CD4-positive, alpha-beta memory T cell (primary cell): ENCODE results near the gene MXD1. TPM values are rescaled to one million over a fixed set of nuclear protein-coding genes. Genes with fewer than 3 reads are reported as not detected.

Source experiments
- CTCF ChIA-PET: fragments of 350-600 bp; sonication (Branson Sonifier 250); formaldehyde crosslinking; loops from one replicate; lab custom pipeline; 2021; ENCODE audit warnings: inconsistent platforms; ENCODE audit not compliant: partially characterized antibody; lab: Charles Lee
- POLR2A ChIA-PET: fragments of 350-600 bp; sonication (Branson Sonifier 250); formaldehyde crosslinking; loops from one replicate; lab custom pipeline; 2021; ENCODE audit not compliant: partially characterized antibody; lab: Charles Lee
- DNase-seq, 5 donors: peaks; one replicate each; pipeline versions ENCODE4 v3.0.0 to v3.0.0-alpha.2; 2020 to 2022; ENCODE audit warnings: mixed read lengths in 1 of 5
- H3K27ac ChIP-seq: one replicate; pipeline ENCODE4 v1.7.0; 2013; ENCODE audit warnings: low read depth, low read length
- H3K27me3 ChIP-seq: 2 replicates; pipeline ENCODE4 v1.7.0; 2013; ENCODE audit warnings: mild to moderate bottlenecking, low read length, moderate library complexity; ENCODE audit not compliant: insufficient read depth
- H3K36me3 ChIP-seq: 2 replicates; pipeline ENCODE4 v1.7.0; 2013; ENCODE audit warnings: mild to moderate bottlenecking, low read length, moderate library complexity; ENCODE audit not compliant: insufficient read depth
- H3K4me1 ChIP-seq: 2 replicates; pipeline ENCODE4 v1.7.0; 2013; ENCODE audit warnings: mild to moderate bottlenecking, low read length, moderate library complexity; ENCODE audit not compliant: insufficient read depth
- H3K4me3 ChIP-seq, 2 donors: one replicate each; pipeline ENCODE4 v1.7.0; 2013; ENCODE audit warnings: low read length in 2 of 2, mild to moderate bottlenecking in 1 of 2
- H3K9me3 ChIP-seq, 2 donors: one replicate each; pipeline ENCODE4 v1.7.0; 2013; ENCODE audit warnings: low read length in 2 of 2, control low read depth in 1 of 2; ENCODE audit not compliant: control insufficient read depth in 1 of 2
- H3K27ac Mint-ChIP-seq, 7 donors: one replicate each; pipeline ENCODE4 v1.8.0; 2020 to 2021; ENCODE audit warnings: mixed read lengths in 7 of 7, mild to moderate bottlenecking in 6 of 7, inconsistent platforms in 3 of 7, moderate library complexity in 3 of 7
- H3K27me3 Mint-ChIP-seq, 2 donors: one replicate each; pipeline ENCODE4 v1.8.0; 2020 to 2021; ENCODE audit warnings: mixed read lengths in 2 of 2
- H3K36me3 Mint-ChIP-seq, 2 donors: one replicate each; pipeline ENCODE4 v1.8.0; 2020 to 2021; ENCODE audit warnings: mixed read lengths in 2 of 2, inconsistent platforms in 1 of 2, mild to moderate bottlenecking in 1 of 2
- H3K4me1 Mint-ChIP-seq, 4 donors: one replicate each; pipeline ENCODE4 v1.8.0; 2020 to 2021; ENCODE audit warnings: mixed read lengths in 4 of 4, mild to moderate bottlenecking in 1 of 4
- H3K4me3 Mint-ChIP-seq, 8 donors: one replicate each; pipeline ENCODE4 v1.8.0; 2020 to 2021; ENCODE audit warnings: mixed read lengths in 8 of 8, mild to moderate bottlenecking in 7 of 8, moderate library complexity in 6 of 8, inconsistent platforms in 3 of 8
- H3K9me3 Mint-ChIP-seq, 8 donors: one replicate each; pipeline ENCODE4 v1.8.0; 2020 to 2021; ENCODE audit warnings: mixed read lengths in 8 of 8, mild to moderate bottlenecking in 5 of 8, inconsistent platforms in 3 of 8, moderate library complexity in 1 of 8
- intact Hi-C: fragments of 100-400 bp; cut with micrococcal nuclease; formaldehyde crosslinking; loops from one replicate; pipeline ENCODE4 v1.15.1; 2023
- polyA plus RNA-seq, 2 donors: library from polyadenylated mRNA; unstranded; fragments of 300-500 nt; fragmentation: Illumina TruSeq; gene quantifications; one replicate each; pipeline ENCODE4 v1.2.3, GENCODE V29; 2021
- total RNA-seq, 2 experiments: library from RNA; stranded (reverse); gene quantifications; one replicate each; pipeline ENCODE4 v1.2.3, GENCODE V29; 2021

MXD1 gene
- total and polyA plus RNA-seq, 4 experiments from 2014 or later = 4.7 to 17.2 (median 12.4) TPM

DNA sequence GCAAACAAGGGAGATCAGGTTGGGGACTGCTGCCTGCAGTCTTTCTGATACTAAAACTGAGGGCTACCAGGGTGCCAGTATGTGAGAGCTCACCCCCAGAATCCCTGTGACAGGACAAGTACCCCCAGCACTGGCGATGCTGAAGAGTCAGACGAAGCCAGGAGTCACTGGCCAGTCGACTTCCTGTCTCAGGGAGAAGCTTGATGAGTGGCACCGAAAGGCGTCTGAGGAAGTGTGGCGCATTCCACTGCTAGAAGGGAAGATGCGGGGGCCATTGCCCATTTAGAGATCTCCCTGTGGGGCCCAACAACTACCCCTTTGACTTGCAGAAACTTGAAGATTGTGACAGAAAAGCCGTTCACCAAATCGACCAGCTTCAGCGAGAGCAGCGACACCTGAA, 22.0 kb downstream of the MXD1 start:
- peaks cover 51 to 78% of the 10 kb centered on the region in 2 donors for H3K36me3 Mint-ChIP-seq

DNA sequence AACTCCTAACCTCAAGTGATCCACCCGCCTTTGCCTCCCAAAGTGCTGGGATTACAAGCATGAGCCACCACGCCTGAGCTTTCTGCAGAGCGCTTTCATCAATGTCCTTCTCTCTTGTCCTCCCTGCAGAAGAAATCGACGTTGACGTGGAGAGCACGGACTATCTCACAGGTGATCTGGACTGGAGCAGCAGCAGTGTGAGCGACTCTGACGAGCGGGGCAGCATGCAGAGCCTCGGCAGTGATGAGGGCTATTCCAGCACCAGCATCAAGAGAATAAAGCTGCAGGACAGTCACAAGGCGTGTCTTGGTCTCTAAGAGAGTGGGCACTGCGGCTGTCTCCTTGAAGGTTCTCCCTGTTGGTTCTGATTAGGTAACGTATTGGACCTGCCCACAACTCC, 23.1 kb downstream of the MXD1 start:
- H3K4me3 ChIP-seq = no peak overlapping the region
- intact Hi-C loops = no loop called here
- peaks cover 33% of the 10 kb centered on the region for H3K36me3 ChIP-seq
- Mint-ChIP-seq H3K4me1 (peaks cover 8 to 16% (median 10%) of the 10 kb centered on the region in 4 donors), H3K27ac (peak overlapping the region in 1 of 7 donors; percentile 75), H3K9me3 (no peaks in the 10 kb centered on the region), H3K4me3 (no peak overlapping the region), H3K36me3 (peaks cover 51 to 82% of the 10 kb centered on the region in 2 donors), H3K27me3 (no peaks in the 10 kb centered on the region)
- POLR2A ChIA-PET = interaction anchor here (0.8 kb wide), 1 partner anchor 131 kb away, joined by 3 read pairs; no protein-coding TSS in a partner anchor
- no peak overlapping the region for H3K27ac ChIP-seq
- peaks cover 8% of the 10 kb centered on the region for H3K4me1 ChIP-seq
- CTCF ChIA-PET = no interaction called here
- DNase-seq = no peak
- H3K9me3 ChIP-seq = no peaks in the 10 kb centered on the region
- no peaks in the 10 kb centered on the region for H3K27me3 ChIP-seq

More for the DNA sequence above, 22.0 kb downstream of the MXD1 start:
- no peaks in the 10 kb centered on the region for H3K27me3 Mint-ChIP-seq
- Histone ChIP-seq H3K27me3 (no peaks in the 10 kb centered on the region), H3K4me1 (peaks cover 11% of the 10 kb centered on the region), H3K9me3 (no peaks in the 10 kb centered on the region), H3K27ac (no peak overlapping the region), H3K36me3 (peaks cover 33% of the 10 kb centered on the region), H3K4me3 (no peak overlapping the region)
- no peak overlapping the region for H3K4me3 Mint-ChIP-seq
- no peaks in the 10 kb centered on the region for H3K9me3 Mint-ChIP-seq
- ChIA-PET POLR2A (interaction anchor here (0.8 kb wide), 1 partner anchor 9 kb away, joined by 4 read pairs; no protein-coding TSS in a partner anchor), CTCF (no interaction called here)
- H3K27ac Mint-ChIP-seq = peak overlapping the region in 1 of 7 donors; percentile 71
- DNase-seq = no peak
- intact Hi-C loops = no loop called here
- peaks cover 12 to 23% (median 14%) of the 10 kb centered on the region in 4 donors for H3K4me1 Mint-ChIP-seq

DNA sequence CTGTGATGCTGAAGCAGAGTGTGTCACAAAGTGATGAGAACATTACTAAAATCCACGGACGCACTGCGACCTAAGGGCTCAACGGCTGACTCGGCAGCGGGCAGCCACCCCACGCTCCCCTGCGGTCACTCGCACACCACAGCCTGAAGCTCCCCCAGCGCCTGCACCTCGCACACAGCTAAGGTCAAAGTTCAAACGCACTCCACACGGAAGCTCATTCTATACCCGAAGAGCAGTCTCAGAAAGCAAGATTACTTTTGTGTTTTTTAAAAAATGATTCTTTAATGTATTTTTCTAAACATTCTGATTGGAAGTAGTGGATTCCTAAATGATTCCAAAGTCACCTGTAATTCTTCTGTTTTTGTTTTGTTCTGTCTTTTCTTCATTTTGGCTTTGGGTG, 24.8 kb downstream of the MXD1 start:
- Mint-ChIP-seq H3K36me3 (peaks cover 56 to 77% of the 10 kb centered on the region in 2 donors), H3K27ac (peak overlapping the region in 1 of 7 donors; percentile 62)
- H3K36me3 ChIP-seq = peaks cover 33% of the 10 kb centered on the region

DNA sequence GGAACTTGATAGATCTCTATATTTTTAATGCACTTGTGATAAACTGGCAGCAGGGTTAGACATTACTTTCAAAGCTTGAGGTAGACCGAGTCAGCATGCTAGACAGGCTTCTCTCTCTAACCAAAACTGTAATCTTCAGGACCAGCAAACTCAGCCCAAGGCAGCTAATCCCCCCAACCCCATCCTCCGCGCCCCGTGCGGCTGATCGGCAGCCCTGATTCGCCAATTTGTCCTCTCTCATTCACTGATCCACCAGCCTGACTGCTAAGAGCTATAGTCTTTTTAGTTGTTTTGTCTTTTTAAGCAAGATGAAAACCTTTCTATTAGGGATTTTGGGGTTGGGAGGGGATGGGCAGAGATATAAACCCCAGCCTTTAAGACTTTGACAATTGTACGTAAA, 25.8 kb downstream of the MXD1 start:
- H3K4me3 Mint-ChIP-seq = no peak overlapping the region
- no peaks in the 10 kb centered on the region for H3K9me3 Mint-ChIP-seq
- ChIA-PET CTCF (no interaction called here), POLR2A (no interaction called here)
- no peak for DNase-seq
- Histone ChIP-seq H3K4me1 (peaks cover 4% of the 10 kb centered on the region), H3K27me3 (no peaks in the 10 kb centered on the region), H3K9me3 (no peaks in the 10 kb centered on the region), H3K36me3 (peaks cover 26% of the 10 kb centered on the region), H3K4me3 (no peak overlapping the region), H3K27ac (no peak overlapping the region)
- no peaks in the 10 kb centered on the region for H3K27me3 Mint-ChIP-seq
- peak overlapping the region in 4 of 7 donors; percentile 24 to 79 (median 56) for H3K27ac Mint-ChIP-seq
- peaks cover 52 to 69% of the 10 kb centered on the region in 2 donors for H3K36me3 Mint-ChIP-seq
- intact Hi-C loops = loop anchor here (10.0 kb wide), 1 partner anchor 204 kb away; no protein-coding TSS in a partner anchor
- peaks cover 7 to 13% (median 12%) of the 10 kb centered on the region in 4 donors for H3K4me1 Mint-ChIP-seq

More for the DNA sequence above, 24.8 kb downstream of the MXD1 start:
- no peak for DNase-seq
- Histone ChIP-seq H3K27me3 (no peaks in the 10 kb centered on the region), H3K4me3 (no peak overlapping the region), H3K4me1 (no peaks in the 10 kb centered on the region), H3K9me3 (no peaks in the 10 kb centered on the region), H3K27ac (no peak overlapping the region)
- CTCF ChIA-PET = interaction anchor here (1.6 kb wide), 1 partner anchor 26 kb away, joined by 3 read pairs; no protein-coding TSS in a partner anchor
- no peaks in the 10 kb centered on the region for H3K9me3 Mint-ChIP-seq
- POLR2A ChIA-PET = interaction anchor here (0.6 kb wide), 1 partner anchor 23 kb away, joined by 3 read pairs; no protein-coding TSS in a partner anchor
- no peaks in the 10 kb centered on the region for H3K27me3 Mint-ChIP-seq
- no peak overlapping the region for H3K4me3 Mint-ChIP-seq
- intact Hi-C loops = loop anchor here (10.0 kb wide), 1 partner anchor 205 kb away; no protein-coding TSS in a partner anchor
- H3K4me1 Mint-ChIP-seq = peaks cover 2 to 7% (median 3%) of the 10 kb centered on the region in 4 donors

DNA sequence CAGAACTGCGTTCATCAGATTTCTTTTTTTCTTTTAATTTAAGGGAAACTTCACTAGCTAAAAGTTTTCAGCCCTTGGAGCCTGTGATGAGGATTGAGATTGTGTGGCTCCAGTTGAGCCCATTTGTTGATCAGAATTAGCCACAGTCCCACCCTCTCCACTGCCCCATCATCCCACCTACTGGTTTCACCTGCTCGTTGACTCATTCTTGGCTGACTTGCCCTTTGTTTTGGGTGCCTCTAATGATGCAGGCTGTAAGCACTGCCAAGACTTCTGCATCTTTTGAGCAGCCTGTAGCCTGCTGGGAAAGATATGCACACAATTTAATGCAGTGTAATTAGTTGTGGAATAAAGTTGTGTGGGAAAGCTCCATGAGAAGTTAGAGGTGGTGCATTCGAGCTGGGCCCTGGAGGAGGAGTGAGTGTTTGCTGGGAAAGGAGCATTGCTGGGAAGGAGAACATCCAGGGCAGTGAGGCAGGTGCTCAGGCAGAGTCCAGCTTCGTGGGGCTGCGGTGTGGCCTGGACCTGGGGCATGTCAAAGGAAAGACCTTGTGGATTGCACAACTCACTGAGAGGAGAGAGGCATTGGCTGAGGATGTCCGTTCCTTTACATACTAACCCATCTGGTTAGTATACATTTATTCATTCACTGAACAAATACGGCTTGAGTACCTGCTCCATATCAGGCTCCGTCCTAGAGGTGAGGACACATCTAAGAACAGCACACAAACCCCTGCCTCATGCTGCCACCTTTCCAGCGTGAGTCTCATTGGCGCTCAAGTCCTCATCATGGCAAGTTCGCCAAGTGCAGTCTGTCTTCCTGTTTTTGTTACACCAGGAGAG, 28.3 kb downstream of the MXD1 start:
- H3K36me3 Mint-ChIP-seq = peaks cover 28 to 44% of the 10 kb centered on the region in 2 donors
- no peak overlapping the region for H3K4me3 Mint-ChIP-seq
- H3K27ac Mint-ChIP-seq = peak overlapping the region in 5 of 7 donors; percentile 1 to 77 (median 29)
- H3K4me3 ChIP-seq = no peak overlapping the region
- H3K4me1 ChIP-seq = peaks cover 26% of the 10 kb centered on the region
- H3K4me1 Mint-ChIP-seq = peaks cover 24 to 34% (median 30%) of the 10 kb centered on the region in 4 donors
- no peak overlapping the region for H3K27ac ChIP-seq
- CTCF ChIA-PET = interaction anchor here (1.1 kb wide), 1 partner anchor 128 kb away, joined by 3 read pairs; no protein-coding TSS in a partner anchor
- peaks cover 8% of the 10 kb centered on the region for H3K36me3 ChIP-seq
- H3K27me3 Mint-ChIP-seq = no peaks in the 10 kb centered on the region
- POLR2A ChIA-PET = interaction anchor here (2.5 to 5.7 kb wide), 2 partner anchors 28 to 199 kb away, joined by 11 to 40 read pairs; partner anchors contain the start of gene MXD1
- intact Hi-C loops = loop anchor here (10.0 kb wide), 1 partner anchor 202 kb away; no protein-coding TSS in a partner anchor
- no peaks in the 10 kb centered on the region for H3K27me3 ChIP-seq
- DNase-seq = no peak
- H3K9me3 ChIP-seq = no peaks in the 10 kb centered on the region
- no peaks in the 10 kb centered on the region for H3K9me3 Mint-ChIP-seq

DNA sequence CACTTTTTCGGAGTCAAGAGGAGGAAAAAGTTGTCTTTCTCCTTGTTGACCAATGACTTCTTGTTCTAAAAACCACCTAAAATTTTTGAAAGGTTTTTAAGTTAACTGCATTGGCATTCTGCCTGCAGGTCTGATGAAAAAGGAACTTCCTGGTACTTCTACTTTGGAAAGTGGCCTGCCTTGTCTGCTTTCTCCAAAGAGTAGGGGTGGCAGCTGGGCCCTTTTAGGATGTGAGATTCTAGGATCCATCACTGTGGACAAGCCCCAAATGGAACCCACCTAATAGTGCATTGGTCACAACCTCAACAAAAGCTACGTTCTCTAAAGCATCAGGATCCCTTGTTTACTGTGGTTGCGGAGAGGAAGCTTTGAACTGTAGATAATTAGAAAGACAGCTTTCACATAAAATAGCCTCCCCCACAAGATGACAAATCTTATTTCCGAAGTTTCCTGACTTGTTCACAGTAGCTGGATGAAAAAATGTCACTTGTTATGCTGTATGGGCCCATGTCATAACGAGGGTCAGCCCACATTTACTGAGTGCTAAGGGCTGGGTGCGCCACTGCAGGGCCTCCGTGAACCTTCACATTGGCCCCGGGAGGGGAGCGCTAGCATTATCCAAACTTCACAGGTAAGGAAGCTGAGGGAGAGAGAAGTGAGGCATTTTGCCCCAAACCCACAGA, 29.1 kb downstream of the MXD1 start:
- H3K4me3 ChIP-seq = no peak overlapping the region
- peaks cover 1% of the 10 kb centered on the region for H3K36me3 ChIP-seq
- ChIA-PET POLR2A (interaction anchor here (2.5 to 5.7 kb wide), 4 partner anchors 29 to 247 kb away, joined by 11 to 40 read pairs (median 22); partner anchors contain the start of genes C2orf42, MXD1 and PCBP1), CTCF (interaction anchor here (1.8 kb wide), 1 partner anchor 127 kb away, joined by 6 read pairs; no protein-coding TSS in a partner anchor)
- no peak for DNase-seq
- Mint-ChIP-seq H3K4me3 (no peak overlapping the region), H3K36me3 (peaks cover 21 to 36% of the 10 kb centered on the region in 2 donors), H3K9me3 (no peaks in the 10 kb centered on the region), H3K4me1 (peaks cover 24 to 34% (median 31%) of the 10 kb centered on the region in 4 donors), H3K27ac (peak overlapping the region in 5 of 7 donors; percentile 8 to 71 (median 42)), H3K27me3 (no peaks in the 10 kb centered on the region)
- no peaks in the 10 kb centered on the region for H3K27me3 ChIP-seq
- intact Hi-C loops = loop anchor here (10.0 kb wide), 1 partner anchor 201 kb away; no protein-coding TSS in a partner anchor
- H3K9me3 ChIP-seq = no peaks in the 10 kb centered on the region
- H3K4me1 ChIP-seq = peaks cover 26% of the 10 kb centered on the region
- no peak overlapping the region for H3K27ac ChIP-seq
